H1 (cell line): ENCODE results near the gene FAM151A. TPM values are rescaled to one million over a fixed set of nuclear protein-coding genes. Genes with fewer than 3 reads are reported as not detected.

ENCODE experiments used
- CTCF ChIA-PET: fragments of 300-600 bp; sonication (Branson Sonifier 250); formaldehyde crosslinking; loops from one replicate; lab custom pipeline; 2021; ENCODE audit not compliant: partially characterized antibody; lab: Charles Lee
- POLR2A ChIA-PET: fragments of 300-600 bp; sonication (Branson Sonifier 250); formaldehyde crosslinking; loops from one replicate; lab custom pipeline; 2021; ENCODE audit warnings: inconsistent platforms; ENCODE audit not compliant: partially characterized antibody; lab: Charles Lee
- DNase-seq, 2 experiments: peaks; one replicate each; pipeline versions ENCODE4 v3.0.0 to v3.0.0-alpha.2; 2010 to 2022; ENCODE audit warnings: low spot score in 2 of 2, low read depth in 1 of 2, mixed read lengths in 1 of 2
- FAIRE-seq: peaks from 2 replicates; lab custom pipeline; 2011; peaks lifted over from hg19 to GRCh38; lab: Jason Lieb, UNC
- H2AFZ ChIP-seq: 2 replicates; pipeline ENCODE4 v1.8.1; 2012; ENCODE audit warnings: low read length, inconsistent platforms
- H2AK5ac ChIP-seq: 2 replicates; pipeline ENCODE4 v1.6.1; 2013; ENCODE audit warnings: low read depth, low read length
- H2BK120ac ChIP-seq: replicated peaks from 2 replicates; pipeline ENCODE3; 2013; ENCODE audit warnings: low read depth, low read length, inconsistent platforms
- H2BK12ac ChIP-seq: 2 replicates; pipeline ENCODE4 v1.6.1; 2013; ENCODE audit warnings: low read depth, low read length
- H2BK15ac ChIP-seq: 2 replicates; pipeline ENCODE4 v1.6.1; 2013; ENCODE audit warnings: low read length
- H2BK20ac ChIP-seq: 2 replicates; pipeline ENCODE4 v1.6.1; 2013; ENCODE audit warnings: low read length
- H2BK5ac ChIP-seq: 2 replicates; pipeline ENCODE4 v1.6.1; 2013; ENCODE audit warnings: low read depth, low read length
- H3K14ac ChIP-seq: 2 replicates; pipeline ENCODE4 v1.6.1; 2013; ENCODE audit warnings: inconsistent platforms; ENCODE audit not compliant: insufficient read length
- H3K18ac ChIP-seq: 2 replicates; pipeline ENCODE4 v1.6.1; 2013; ENCODE audit warnings: low read length; ENCODE audit errors: extremely low read depth
- H3K23ac ChIP-seq: 2 replicates; pipeline ENCODE4 v1.6.1; 2013; ENCODE audit warnings: inconsistent platforms; ENCODE audit not compliant: insufficient read length
- H3K23me2 ChIP-seq: 2 replicates; pipeline ENCODE4 v1.6.1; 2013; ENCODE audit warnings: low read depth, low read length
- H3K27ac ChIP-seq: 2 replicates; pipeline ENCODE4 v1.6.1; 2011; ENCODE audit warnings: low read depth, low read length, inconsistent platforms
- H3K27me3 ChIP-seq, 4 experiments: replicated peaks in 1 of 4; 1 replicate in 1 of 4; 2 replicates in 3 of 4; pipeline versions ENCODE4 v1.6.1 to v1.8.1; 2011 to 2013; ENCODE audit warnings: low read length in 3 of 4, mild to moderate bottlenecking in 3 of 4, inconsistent platforms in 2 of 4, mixed read lengths in 2 of 4, moderate library complexity in 1 of 4; ENCODE audit not compliant: control insufficient read depth in 3 of 4, insufficient read depth in 3 of 4; ENCODE audit errors: extremely low read depth in 1 of 4
- H3K36me3 ChIP-seq, 4 experiments: 2 replicates each; pipeline versions ENCODE4 v1.6.1 to v1.8.1; 2011 to 2013; ENCODE audit warnings: mild to moderate bottlenecking in 4 of 4, low read length in 3 of 4, moderate library complexity in 2 of 4, control low read depth in 1 of 4, inconsistent platforms in 1 of 4; ENCODE audit not compliant: insufficient read depth in 4 of 4, control insufficient read depth in 2 of 4
- H3K4ac ChIP-seq: replicated peaks from 2 replicates; pipeline ENCODE3; 2013; ENCODE audit warnings: low read length, low read depth, mixed read lengths, inconsistent platforms; ENCODE audit not compliant: insufficient read length
- H3K4me1 ChIP-seq, 4 experiments: replicated peaks in 1 of 4; 1 replicate in 1 of 4; 2 replicates in 3 of 4; pipeline versions ENCODE4 v1.6.1 to v1.8.1; 2011 to 2013; ENCODE audit warnings: low read length in 3 of 4, inconsistent platforms in 2 of 4, mixed read lengths in 1 of 4; ENCODE audit not compliant: insufficient read depth in 4 of 4, control insufficient read depth in 3 of 4
- H3K4me2 ChIP-seq, 2 experiments: 2 replicates each; pipeline versions ENCODE4 v1.6.1 to v1.8.1; 2011 to 2013; ENCODE audit warnings: low read depth in 2 of 2, low read length in 2 of 2, control low read depth in 1 of 2, inconsistent platforms in 1 of 2, mild to moderate bottlenecking in 1 of 2; ENCODE audit not compliant: insufficient read depth in 1 of 2
- H3K4me3 ChIP-seq, 4 experiments: fragments of 200-600, 300-600 bp in 1 of 4; sonication (generic), shearing (Covaris generic), sonication (Bioruptor Twin) in 1 of 4; 2 replicates each; pipeline versions ENCODE4 v1.5.1 to v1.8.1; 2011 to 2016; ENCODE audit warnings: low read length in 4 of 4, low read depth in 3 of 4, control low read depth in 2 of 4, inconsistent platforms in 2 of 4, mild to moderate bottlenecking in 2 of 4, mixed read lengths in 1 of 4, moderate library complexity in 1 of 4; ENCODE audit not compliant: insufficient read depth in 2 of 4; ENCODE audit errors: extremely low read depth in 1 of 4
- H3K56ac ChIP-seq: replicated peaks from 2 replicates; pipeline ENCODE3; 2013; ENCODE audit warnings: low read depth, mild to moderate bottlenecking, mixed read lengths, low read length, inconsistent platforms; ENCODE audit not compliant: insufficient read length
- H3K79me1 ChIP-seq: 2 replicates; pipeline ENCODE4 v1.6.1; 2013; ENCODE audit warnings: low read depth, low read length, control low read depth
- H3K79me2 ChIP-seq, 2 experiments: 2 replicates each; pipeline versions ENCODE4 v1.6.1 to v1.8.1; 2012 to 2013; ENCODE audit warnings: low read length in 2 of 2, mild to moderate bottlenecking in 2 of 2, inconsistent platforms in 1 of 2; ENCODE audit not compliant: insufficient read depth in 2 of 2, control insufficient read depth in 1 of 2
- H3K9ac ChIP-seq, 4 experiments: replicated peaks in 1 of 4; 1 replicate in 1 of 4; 2 replicates in 3 of 4; pipeline versions ENCODE4 v1.6.1 to v1.8.1; 2011 to 2013; ENCODE audit warnings: low read depth in 3 of 4, low read length in 3 of 4, control low read depth in 2 of 4, mild to moderate bottlenecking in 2 of 4, moderate library complexity in 2 of 4, inconsistent platforms in 1 of 4; ENCODE audit errors: extremely low read depth in 1 of 4
- H3K9me3 ChIP-seq, 2 experiments: 2 replicates each; pipeline versions ENCODE4 v1.6.1 to v1.8.1; 2012 to 2013; ENCODE audit warnings: mild to moderate bottlenecking in 2 of 2, moderate library complexity in 2 of 2, control low read depth in 1 of 2, inconsistent platforms in 1 of 2, low read depth in 1 of 2, low read length in 1 of 2, mixed read lengths in 1 of 2; ENCODE audit not compliant: insufficient read depth in 2 of 2
- H4K20me1 ChIP-seq, 2 experiments: replicated peaks in 1 of 2; 2 replicates each; pipeline versions ENCODE3 to v1.8.1; 2011 to 2013; ENCODE audit warnings: inconsistent platforms in 2 of 2, low read length in 2 of 2, mild to moderate bottlenecking in 1 of 2; ENCODE audit not compliant: insufficient read depth in 2 of 2, control insufficient read depth in 1 of 2
- H4K5ac ChIP-seq: 2 replicates; pipeline ENCODE4 v1.6.1; 2013; ENCODE audit warnings: low read length, low read depth, mixed read lengths, inconsistent platforms; ENCODE audit not compliant: insufficient read length
- H4K8ac ChIP-seq: 2 replicates; pipeline ENCODE4 v1.8.0; 2013; ENCODE audit warnings: mild to moderate bottlenecking, moderate library complexity, low read length, inconsistent platforms; ENCODE audit not compliant: insufficient read depth; ENCODE audit errors: extremely low read depth
- H4K91ac ChIP-seq: replicated peaks from 2 replicates; pipeline ENCODE3; 2013; ENCODE audit warnings: low read length, mixed read lengths, inconsistent platforms; ENCODE audit not compliant: insufficient read length
- BACH1 ChIP-seq: IDR thresholded peaks from 2 replicates; pipeline ENCODE4 v1.6.1; 2012; ENCODE audit warnings: low read length, improper control_type of control experiment
- CBX5 ChIP-seq: fragments of 300-800, 300-1000 bp; sonication (generic); IDR thresholded peaks from 2 replicates; pipeline ENCODE4 v1.7.1; 2016; ENCODE audit warnings: antibody characterized with exemption, low read length, low read depth
- CTBP2 ChIP-seq: IDR thresholded peaks from 2 replicates; pipeline ENCODE4 v1.7.0; 2011; ENCODE audit warnings: borderline replicate concordance, mild to moderate bottlenecking, moderate library complexity, mixed read lengths, low read length; ENCODE audit not compliant: insufficient read depth, insufficient read length
- GTF2F1 ChIP-seq: IDR thresholded peaks from 2 replicates; pipeline ENCODE4 v1.6.1; 2012; ENCODE audit warnings: low read depth, low read length, improper control_type of control experiment, borderline replicate concordance
- HDAC2 ChIP-seq, 2 experiments: fragments of 300-600 bp in 1 of 2; sonication (generic) in 1 of 2; IDR thresholded peaks; 2 replicates each; pipeline ENCODE4 v1.6.1; 2011 to 2012; ENCODE audit warnings: low read depth in 2 of 2, low read length in 2 of 2, mild to moderate bottlenecking in 2 of 2, moderate library complexity in 2 of 2, borderline replicate concordance in 1 of 2, inconsistent platforms in 1 of 2
- MAX ChIP-seq: IDR thresholded peaks from 2 replicates; pipeline ENCODE4 v1.6.1; 2012; ENCODE audit warnings: inconsistent platforms
- SIN3A ChIP-seq, 2 experiments: IDR thresholded peaks in 1 of 2; conservative IDR thresholded peaks in 1 of 2; 2 replicates each; pipeline ENCODE4 v1.6.1; 2011 to 2012; ENCODE audit warnings: low read length in 2 of 2, improper control_type of control experiment in 1 of 2, low read depth in 1 of 2, mild to moderate bottlenecking in 1 of 2
- SP2 ChIP-seq: IDR thresholded peaks from 2 replicates; pipeline ENCODE4 v1.6.1; 2012; ENCODE audit warnings: mild to moderate bottlenecking, low read length, inconsistent platforms
- SP4 ChIP-seq: IDR thresholded peaks from 2 replicates; pipeline ENCODE4 v1.6.1; 2012; ENCODE audit warnings: low read length, inconsistent platforms
- TAF1 ChIP-seq: IDR thresholded peaks from 2 replicates; pipeline ENCODE4 v1.6.1; 2011; ENCODE audit warnings: mild to moderate bottlenecking, low read depth, low read length
- TAF7 ChIP-seq: optimal IDR thresholded peaks from 2 replicates; pipeline ENCODE3; 2011; ENCODE audit warnings: low read depth, mild to moderate bottlenecking, inconsistent platforms, low read length, moderate library complexity, borderline replicate concordance
- WGBS, 2 experiments: shearing (Covaris generic) in 1 of 2; methylation state at CpG; one replicate each; pipeline versions ENCODE4 v1.1.6 to v1.1.7; 2013 to 2015; ENCODE audit warnings: low lambda C conversion rate in 2 of 2, mixed read lengths in 2 of 2, inconsistent platforms in 1 of 2, low coverage in 1 of 2, missing lambda C conversion rate in 1 of 2; ENCODE audit not compliant: insufficient replicate concordance in 2 of 2, insufficient coverage in 1 of 2, insufficient read length in 1 of 2; ENCODE audit errors: extremely low coverage in 1 of 2, missing lambda C conversion rate in 1 of 2; 5-methylcytosine and 5-hydroxymethylcytosine counted together
- polyA plus RNA-seq, 7 experiments: library from polyadenylated mRNA; depleted of rRNA in 3 of 7; stranded (reverse) in 5 of 7; unstranded in 2 of 7; fragments of >200 nt in 5 of 7; fragments of 200-250 nt in 2 of 7; gene quantifications; 1 replicate in 5 of 7; 2 replicates in 1 of 7; 4 replicates in 1 of 7; pipeline versions ENCODE4 v1.2.1 to v1.2.3, GENCODE V29; 2011 to 2013; ENCODE audit warnings: missing spikeins in 2 of 7, mixed read lengths in 2 of 7
- total RNA-seq: library from RNA; stranded (reverse); fragmentation: NEBNext Ultra II Directional; extraction: Animal tissue kit (Norgen Biotek cat#: 25700); gene quantifications from 2 replicates; pipeline ENCODE4 v1.2.1, GENCODE V29; 2021

The FAM151A gene
- total and polyA plus RNA-seq, 2 of the 8 experiments (the other 6 are each of a cell fraction or from before 2014, with no cell fraction given), result not detected

- Histone ChIP-seq H2AK5ac (0 out of 2 replicates have a peak overlapping the region, but pooled peaks have one; percentile 47), H3K27me3 (no peaks in the 10 kb centered on the region), H2BK15ac (no peak overlapping the region), H4K20me1 (peaks cover 0 to 2% of the 10 kb centered on the region in 2 experiments), H3K56ac (no peak overlapping the region), H3K79me2 (no peaks in the 10 kb centered on the region), H3K79me1 (no peaks in the 10 kb centered on the region), H3K27ac (no peak overlapping the region; the same call in 1 of the 2 replicates), H3K4me2 (no peak overlapping the region), H3K4me1 (peaks cover 5 to 16% (median 10%) of the 10 kb centered on the region in 4 experiments), H3K9me3 (no peaks in the 10 kb centered on the region), H2BK120ac (no peak overlapping the region), H4K8ac (no peak overlapping the region), H2BK5ac (no peak overlapping the region; the same call in 1 of the 2 replicates), H2BK20ac (no peak overlapping the region), H3K36me3 (no peaks in the 10 kb centered on the region), H2AFZ (no peak overlapping the region), H3K4ac (no peak overlapping the region), H3K14ac (no peak overlapping the region), H3K23me2 (no peaks in the 10 kb centered on the region), H4K91ac (peak overlapping the region; percentile 22), H3K4me3 (no peak overlapping the region), H2BK12ac (peak overlapping the region; percentile 55; the same call in 1 of the 2 replicates), H3K23ac (no peak overlapping the region), H3K18ac (peak overlapping the region; percentile 42; the same call in 1 of the 2 replicates), H4K5ac (no peak overlapping the region), H3K9ac (no peak overlapping the region)
- DNase-seq, result no peak
- WGBS, 2 experiments, result 79% methylated on average over 16 of the region's 16 CpGs; no CpG with 5 or more reads in 1 of the 2 experiments
- FAIRE-seq, result no peak
- POLR2A ChIA-PET, result interaction anchor here (1.7 kb wide), 1 partner anchor 10 kb away, joined by 5 read pairs; no protein-coding TSS in a partner anchor
- CTCF ChIA-PET, result interaction anchor here (0.6 to 1.0 kb wide), 3 partner anchors 30 to 139 kb away, joined by 3 to 4 read pairs (median 3); no protein-coding TSS in a partner anchor
- TF ChIP-seq GTF2F1 (no peak), CTBP2 (no peak), TAF1 (no peak), BACH1 (no peak), SP4 (no peak), SIN3A (conservative IDR thresholded peaks at IDR 0.05 in 1 of 2, IDR thresholded peaks at IDR 0.05 in 1 of 2; ENCODE audit: low read depth in 1 of 2, low read length in 2 of 2) (no peak), TAF7 (no peak), SP2 (no peak), CBX5 (no peak), HDAC2 (IDR thresholded peaks at IDR 0.05; ENCODE audit: borderline replicate concordance in 1 of 2, low read depth in 2 of 2, low read length in 2 of 2) (no peak), MAX (no peak)
These were observed 13.9 kb downstream of the FAM151A start for GRCh38 chr1:54609301-54609921.
